PFSK-1 (cell line): ENCODE measurements around the gene CFAP157.

Experiments used
- FOXP2 ChIP-seq: optimal IDR thresholded peaks from 2 replicates; pipeline ENCODE3; 2011; ENCODE audit warnings: borderline replicate concordance, control low read depth, inconsistent platforms; ENCODE audit not compliant: insufficient read depth; ENCODE audit errors: extremely low read length, extremely low read depth
- POLR2AphosphoS5 ChIP-seq: IDR thresholded peaks from 2 replicates; pipeline ENCODE4 v1.6.1; 2012; ENCODE audit warnings: low read depth, mild to moderate bottlenecking, control low read depth, low read length, moderate library complexity
- REST ChIP-seq, 2 experiments: IDR thresholded peaks; 2 replicates each; pipeline versions ENCODE4 v1.6.1 to v1.8.0; 2011 to 2012; ENCODE audit warnings: low read depth in 2 of 2, low read length in 2 of 2, control low read depth in 1 of 2, inconsistent platforms in 1 of 2, mild to moderate bottlenecking in 1 of 2, moderate library complexity in 1 of 2; ENCODE audit not compliant: insufficient read depth in 1 of 2
- SIN3A ChIP-seq: IDR thresholded peaks from 2 replicates; pipeline ENCODE4 v1.6.1; 2012; ENCODE audit warnings: mild to moderate bottlenecking, low read length, moderate library complexity, borderline replicate concordance; ENCODE audit not compliant: insufficient read depth
- TAF1 ChIP-seq: IDR thresholded peaks from 2 replicates; pipeline ENCODE4 v1.6.1; 2012; ENCODE audit warnings: low read length, control low read depth, borderline replicate concordance; ENCODE audit not compliant: insufficient read depth

DNA sequence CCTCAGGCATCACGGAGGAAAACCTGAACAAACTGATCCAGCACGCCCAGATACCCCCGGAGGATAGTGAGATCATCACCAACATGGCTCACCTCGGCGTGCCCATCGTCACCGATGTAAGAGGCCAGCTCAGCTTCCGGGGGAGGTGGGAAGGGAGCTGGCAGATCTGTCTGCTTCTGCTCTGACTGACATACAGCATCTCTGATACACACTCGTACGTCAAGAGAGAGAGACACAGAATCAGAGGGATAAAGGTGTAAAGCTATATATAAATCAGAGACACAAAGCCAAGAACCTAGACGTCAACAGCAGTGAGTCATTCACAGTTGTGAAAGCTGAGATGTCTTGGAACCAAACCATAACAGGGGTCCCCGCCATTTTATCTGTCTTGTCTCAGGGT, 30.1 kb upstream of the CFAP157 start:
- TF ChIP-seq TAF1 (no peak), POLR2AphosphoS5 (no peak), REST (IDR thresholded peaks at IDR 0.05; ENCODE audit: insufficient read depth in 1 of 2, low read depth in 2 of 2, low read length in 2 of 2) (no peak), SIN3A (no peak), FOXP2 (no peak)
